GM18868 (cell line): Measurements from ENCODE around the gene ARVCF.

ENCODE experiments used
- ATAC-seq: cut with Tn5 transposase; IDR thresholded peaks from one replicate; pipeline ENCODE4 v1.9.1; 2021; ENCODE audit warnings: mild to moderate bottlenecking, moderate library complexity; ENCODE audit not compliant: unreplicated experiment

ARVCF gene

GRCh38 chr22:20053407-20054033 is 36.9 kb upstream of the ARVCF start:
- ATAC-seq: no peak

DNA sequence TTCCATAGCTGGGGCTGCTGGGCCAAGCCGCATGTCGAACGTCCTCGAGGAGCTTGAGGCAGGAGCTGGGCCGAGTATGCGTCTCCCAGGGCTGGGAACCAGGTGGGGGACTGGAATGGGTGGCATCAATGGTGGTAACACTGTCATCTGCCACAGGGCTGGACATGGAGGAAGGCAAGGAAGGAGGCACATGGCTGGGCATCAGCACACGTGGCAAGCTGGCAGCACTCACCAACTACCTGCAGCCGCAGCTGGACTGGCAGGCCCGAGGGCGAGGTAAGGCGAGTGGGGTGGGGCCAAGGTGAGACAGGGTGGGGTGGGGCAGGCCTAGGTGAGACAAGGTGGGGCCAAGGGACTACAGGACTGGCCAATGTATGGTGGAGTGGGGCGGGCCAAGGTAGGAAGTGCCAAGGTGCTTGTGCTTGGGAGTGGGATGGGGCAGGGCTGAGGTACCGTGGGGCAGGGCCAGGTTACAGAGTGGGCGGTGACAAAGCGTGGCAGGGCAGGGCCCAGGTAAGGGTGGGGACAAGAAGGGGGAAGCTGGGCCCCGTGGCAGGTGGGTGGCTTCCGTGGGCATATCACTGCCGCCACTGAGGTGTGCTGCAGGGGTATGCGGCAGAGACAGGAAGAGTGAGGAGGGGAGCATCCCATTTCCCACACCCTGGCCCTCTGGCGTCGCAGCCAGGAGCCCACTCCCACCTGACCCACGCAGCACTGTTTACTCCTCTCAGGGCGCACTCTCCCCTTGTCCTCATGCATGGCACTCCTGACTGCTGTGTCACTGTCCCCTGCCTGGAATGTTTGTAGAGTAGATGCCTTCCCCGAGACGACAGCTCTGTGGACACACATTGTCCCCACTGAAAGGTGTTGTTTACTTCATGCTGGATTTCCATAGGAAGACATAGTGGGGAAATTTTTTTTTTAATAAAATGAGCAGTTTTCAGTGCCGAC is 36.0 kb upstream of the ARVCF start:
- ATAC-seq: no peak

DNA sequence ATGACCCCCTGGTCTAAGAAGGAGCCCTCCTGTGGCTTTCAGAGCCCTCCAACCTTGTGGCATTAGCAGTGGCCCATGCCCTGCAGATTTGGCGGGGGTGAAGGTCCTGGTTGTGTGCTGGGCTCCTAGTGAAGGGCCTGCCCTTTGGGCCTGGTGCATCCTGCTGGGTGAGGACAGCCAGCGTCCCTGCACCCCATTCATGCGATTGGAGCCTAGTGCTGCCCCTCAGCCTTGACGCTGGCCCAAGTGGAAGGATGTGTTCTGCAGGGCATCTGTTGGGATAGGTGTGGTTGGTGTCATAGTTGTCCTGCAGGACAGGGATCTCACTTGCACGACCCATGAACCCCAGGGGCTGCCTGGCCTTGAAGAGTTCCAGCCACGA is 35.3 kb upstream of the ARVCF start:
- ATAC-seq: no peak

GRCh38 chr22:20046730-20047129 is 30.1 kb upstream of the ARVCF start:
- ATAC-seq: no peak

GRCh38 chr22:20044495-20045151 is 28.0 kb upstream of the ARVCF start:
- ATAC-seq: no peak

DNA sequence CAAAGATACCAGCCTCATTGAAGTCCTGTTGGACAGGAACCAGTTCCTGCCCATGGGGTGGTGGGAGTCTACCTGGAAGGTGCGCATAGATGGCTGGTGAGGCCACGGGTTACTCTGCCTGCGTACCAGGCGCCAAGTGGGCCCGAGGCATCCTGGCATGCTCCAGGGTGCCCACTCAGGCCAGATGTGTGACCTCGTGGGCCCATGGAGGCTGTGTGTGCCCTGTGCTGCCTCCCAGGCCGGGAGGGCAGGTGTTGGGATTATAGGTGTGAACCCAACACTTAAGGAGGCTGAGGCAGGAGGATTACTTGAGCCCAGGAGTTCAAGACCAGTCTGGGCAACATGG is 27.3 kb upstream of the ARVCF start:
- no peak for ATAC-seq

- ATAC-seq: no peak
Measured at GRCh38 chr22:20043057-20043996, 26.7 kb upstream of the ARVCF start.

DNA sequence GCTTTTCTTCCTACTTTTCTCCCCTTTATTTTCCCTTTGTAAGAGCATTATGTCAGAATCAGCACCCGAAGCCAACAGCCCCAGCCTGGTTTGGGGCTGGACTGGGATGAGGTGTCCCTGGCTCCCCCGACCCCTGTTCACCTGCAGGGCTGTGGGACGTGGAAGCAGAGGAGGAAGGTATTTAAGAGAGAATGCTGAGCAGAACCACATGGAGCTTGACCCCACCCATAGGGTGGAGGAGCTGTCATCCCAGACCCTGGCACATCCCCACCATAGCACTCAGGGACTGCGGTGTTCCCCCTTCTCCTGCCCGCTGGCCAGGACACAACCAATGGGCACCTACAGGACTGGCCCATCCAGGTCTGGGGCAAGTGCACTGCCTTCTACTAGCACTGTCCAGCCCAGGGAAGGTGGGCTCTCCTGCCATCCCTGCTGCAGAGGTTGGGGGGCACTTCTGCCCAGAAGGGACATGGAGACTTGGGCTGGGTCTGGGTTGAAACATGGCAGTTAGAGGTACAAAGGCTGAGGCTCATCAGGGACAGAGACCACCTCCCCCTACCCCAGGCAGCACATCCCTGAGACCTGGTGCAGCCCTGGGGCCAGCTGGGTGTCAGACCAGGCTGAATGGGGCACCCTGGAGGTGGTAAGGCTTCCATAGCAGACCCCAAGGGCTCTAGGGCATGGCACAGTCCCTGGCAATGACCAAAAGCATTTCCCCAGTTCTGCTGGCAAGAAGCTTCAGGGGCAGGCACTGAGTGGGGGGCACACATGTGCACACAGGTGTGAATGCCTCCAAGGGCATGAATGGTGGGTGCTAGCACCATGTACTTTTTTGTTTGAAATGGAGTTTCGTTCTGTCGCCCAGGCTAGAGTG is 23.9 kb upstream of the ARVCF start:
- no peak for ATAC-seq

GRCh38 chr22:20039683-20040325 is 23.2 kb upstream of the ARVCF start:
- ATAC-seq: no peak

DNA sequence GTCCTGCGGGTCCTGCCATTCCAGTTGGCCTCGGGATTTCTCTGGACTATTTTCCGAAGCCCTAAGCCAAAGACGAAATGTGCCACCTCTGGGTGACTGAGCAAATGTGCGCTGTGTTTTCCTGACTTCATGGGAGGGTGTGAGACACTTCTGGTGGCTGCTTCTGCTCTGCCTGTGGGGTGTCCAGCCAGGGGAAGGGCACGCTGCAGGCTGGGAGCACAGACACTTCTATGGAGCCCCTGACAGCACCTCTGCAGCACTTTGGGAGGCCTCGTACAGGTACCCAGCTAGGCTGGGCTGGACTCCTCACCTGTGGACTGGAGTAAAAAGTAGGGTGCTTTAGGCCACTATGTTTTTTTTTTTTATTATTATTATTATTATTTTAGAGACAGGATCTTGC is 22.0 kb upstream of the ARVCF start:
- ATAC-seq: no peak

DNA sequence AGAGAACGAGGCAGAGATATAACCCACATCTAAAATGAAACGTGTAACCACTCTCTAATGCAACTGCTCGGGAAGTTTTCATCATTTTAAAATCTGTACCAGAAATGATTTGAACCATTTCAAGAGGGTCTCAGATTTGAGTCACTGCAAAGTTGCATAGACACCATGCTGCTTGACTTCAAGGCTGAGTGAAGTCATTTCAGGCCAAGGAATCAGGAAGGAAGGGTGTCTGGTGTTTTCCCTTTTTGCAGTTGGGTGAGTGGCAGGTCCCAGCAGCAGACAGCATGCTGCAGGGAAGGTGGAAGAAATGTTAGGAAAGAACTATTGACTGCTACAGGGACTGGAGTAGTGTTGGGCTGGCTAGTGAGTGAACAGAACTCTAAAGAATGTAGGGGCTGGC is 20.8 kb upstream of the ARVCF start:
- ATAC-seq: no peak

- no peak for ATAC-seq
Measured at GRCh38 chr22:20036535-20037392, 20.1 kb upstream of the ARVCF start.

GRCh38 chr22:20036084-20036482 is 19.5 kb upstream of the ARVCF start:
- ATAC-seq: no peak

- ATAC-seq: no peak
Measured at GRCh38 chr22:20035375-20036083, 18.9 kb upstream of the ARVCF start.

DNA sequence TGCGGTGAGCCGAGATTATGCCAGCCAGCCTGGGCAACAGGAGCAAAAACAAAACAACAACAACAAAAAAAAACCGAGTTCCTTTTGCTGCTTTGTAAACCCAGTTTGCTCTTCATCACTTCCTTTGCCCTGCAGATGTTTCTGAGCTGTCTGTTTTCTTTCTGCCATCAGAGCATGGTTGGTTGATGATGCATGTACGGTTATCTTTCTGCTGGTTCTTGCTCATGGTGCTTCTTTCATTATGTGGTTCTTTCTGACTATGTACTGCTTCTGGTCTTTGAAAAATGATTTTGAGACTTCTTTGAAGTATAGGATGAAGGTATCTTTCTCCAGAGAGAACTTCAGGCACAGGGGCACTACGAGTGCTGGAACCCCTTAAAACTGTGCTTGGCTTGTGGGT is 17.5 kb upstream of the ARVCF start:
- ATAC-seq: no peak

GRCh38 chr22:20033045-20033706 is 16.6 kb upstream of the ARVCF start:
- ATAC-seq: no peak

DNA sequence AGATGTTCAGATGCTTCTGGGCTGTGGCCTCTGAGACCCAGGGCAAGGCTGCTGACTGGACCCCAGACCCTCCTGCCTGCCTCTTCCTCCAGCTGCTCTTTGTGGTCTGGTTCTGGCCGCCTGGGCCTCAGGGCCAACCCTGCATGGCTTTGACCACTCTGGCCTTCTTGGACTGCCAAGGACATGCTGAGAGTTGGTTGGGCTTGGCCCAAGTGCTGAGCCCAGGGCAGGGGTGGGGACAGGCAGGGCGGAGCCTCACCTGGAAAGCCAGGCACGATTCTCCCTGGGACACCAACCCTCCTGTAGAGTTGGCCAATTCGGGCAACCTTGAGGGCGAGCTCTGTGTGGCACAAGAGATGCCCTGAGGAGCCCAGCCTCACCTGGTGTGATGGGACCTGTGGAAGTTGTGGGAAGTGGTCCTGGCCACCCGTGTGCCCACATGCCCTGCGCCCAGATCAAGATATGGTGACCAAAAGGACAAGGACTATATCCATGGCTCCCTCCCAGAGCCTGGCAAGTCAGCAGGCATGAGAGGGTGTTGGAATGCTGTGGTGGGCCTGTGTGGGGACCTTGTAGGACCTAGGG is 15.9 kb upstream of the ARVCF start:
- no peak for ATAC-seq
